Measurements from ENCODE around the gene CPT1C.
A peak's percentile ranks its signal among the peaks of the same experiment; 100 is the strongest.

The CPT1C gene

GRCh38 chr19:49658566-49659442, 32.1 kb upstream of the CPT1C start:
- no peak overlapping the region for H3K18ac ChIP-seq (ENCODE audit: low read length)
- no peak overlapping the region for H3K14ac ChIP-seq (ENCODE audit: low read length)
- no peak overlapping the region for H4K8ac ChIP-seq (ENCODE audit: low read depth, low read length)
- H3K4me2 ChIP-seq (ENCODE audit: low read length) = no peak overlapping the region
- H3K23ac ChIP-seq (ENCODE audit: low read length) = no peak overlapping the region
- no peak overlapping the region for H4K91ac ChIP-seq (ENCODE audit: low read depth, low read length)
- H3K4ac ChIP-seq (ENCODE audit: low read depth, low read length) = no peak overlapping the region
- H3K4me3 ChIP-seq (ENCODE audit: low read depth, low read length) = no peak overlapping the region
- H3K79me1 ChIP-seq (ENCODE audit: low read length) = no peaks in the 10 kb centered on the region
- no peaks in the 10 kb centered on the region for H3K79me2 ChIP-seq (ENCODE audit: control insufficient read depth, insufficient read depth, low read length, poor library complexity)
- no peak overlapping the region for H2BK120ac ChIP-seq (ENCODE audit: insufficient read depth, low read length, poor library complexity)
- H3K36me3 ChIP-seq (ENCODE audit: control insufficient read depth in 1 of 2, insufficient read depth in 2 of 2, low read length in 2 of 2) = peaks cover 90 to 93% of the 10 kb centered on the region in 2 experiments
- no peak overlapping the region for H4K12ac ChIP-seq (ENCODE audit: low read depth, low read length)
- no peak overlapping the region for H2AK5ac ChIP-seq (ENCODE audit: low read length)
- no peak overlapping the region for H3K9ac ChIP-seq (ENCODE audit: low read length)
- H3K4me1 ChIP-seq (ENCODE audit: control insufficient read depth in 1 of 2, insufficient read depth in 2 of 2, low read length in 2 of 2) = peaks cover 0 to under 1% of the 10 kb centered on the region in 2 experiments
- no CpG with 5 or more reads among the region's 12 CpGs for WGBS (ENCODE audit: extremely low coverage, insufficient coverage, insufficient read length)
- peaks cover 8% of the 10 kb centered on the region for H3K9me3 ChIP-seq (ENCODE audit: insufficient read depth, low read depth, low read length)
- H3K27me3 ChIP-seq (ENCODE audit: insufficient read depth, low read length) = no peaks in the 10 kb centered on the region
- DNase-seq = no peak
- no peak overlapping the region for H2AFZ ChIP-seq (ENCODE audit: insufficient read depth, low read length, poor library complexity)
- no peak overlapping the region for H2BK5ac ChIP-seq (ENCODE audit: low read depth, low read length, poor library complexity)
- no peak overlapping the region for H3K27ac ChIP-seq (ENCODE audit: low read depth, low read length)
- H2BK12ac ChIP-seq (ENCODE audit: low read length) = no peak overlapping the region

DNA sequence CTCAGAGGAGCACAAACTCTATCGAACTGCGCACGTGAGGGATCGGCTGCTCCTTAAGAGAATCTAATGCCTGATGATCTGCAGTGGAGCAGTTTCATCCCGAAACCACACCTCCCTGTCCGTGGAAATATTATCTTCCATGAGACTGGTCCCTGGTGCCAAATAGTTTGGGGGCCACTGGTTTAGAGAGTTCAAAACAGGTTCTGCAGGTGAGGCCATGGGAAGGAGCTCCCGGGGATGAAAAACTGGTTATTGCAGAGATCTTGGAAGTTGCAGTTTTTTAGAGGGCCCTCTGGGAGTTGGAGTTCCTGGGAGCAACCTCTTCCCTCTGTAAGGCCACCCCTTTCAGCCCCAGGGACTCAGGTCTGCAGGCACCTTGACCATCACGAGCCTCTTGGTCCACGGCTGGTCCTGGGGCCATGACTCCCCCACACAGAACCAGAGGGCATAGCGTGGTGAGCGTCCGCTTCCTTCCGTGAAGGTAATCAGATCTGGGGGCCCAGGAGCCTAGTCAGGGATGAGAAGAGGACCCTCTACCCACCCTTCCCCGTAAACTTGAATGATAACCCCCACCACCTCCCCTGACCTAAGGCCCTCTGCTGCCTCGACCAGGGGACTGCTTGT, 30.5 kb upstream of the CPT1C start:
- H2BK120ac ChIP-seq (ENCODE audit: insufficient read depth, low read length, poor library complexity) = no peak overlapping the region
- no peak overlapping the region for H4K12ac ChIP-seq (ENCODE audit: low read depth, low read length)
- H3K79me1 ChIP-seq (ENCODE audit: low read length) = peaks cover 10% of the 10 kb centered on the region
- peaks cover 4 to 5% of the 10 kb centered on the region in 2 experiments for H3K4me1 ChIP-seq (ENCODE audit: control insufficient read depth in 1 of 2, insufficient read depth in 2 of 2, low read length in 2 of 2)
- no peak overlapping the region for H2BK12ac ChIP-seq (ENCODE audit: low read length)
- H3K4ac ChIP-seq (ENCODE audit: low read depth, low read length) = no peak overlapping the region
- H3K9ac ChIP-seq (ENCODE audit: low read length) = no peak overlapping the region
- DNase-seq = no peak
- H3K4me2 ChIP-seq (ENCODE audit: low read length) = no peak overlapping the region
- H3K27ac ChIP-seq (ENCODE audit: low read depth, low read length) = no peak overlapping the region
- H3K4me3 ChIP-seq (ENCODE audit: low read depth, low read length) = no peak overlapping the region
- no peak overlapping the region for H4K91ac ChIP-seq (ENCODE audit: low read depth, low read length)
- H3K36me3 ChIP-seq (ENCODE audit: control insufficient read depth in 1 of 2, insufficient read depth in 2 of 2, low read length in 2 of 2) = peaks cover 76 to 77% of the 10 kb centered on the region in 2 experiments
- peaks cover 10% of the 10 kb centered on the region for H3K79me2 ChIP-seq (ENCODE audit: control insufficient read depth, insufficient read depth, low read length, poor library complexity)
- H3K18ac ChIP-seq (ENCODE audit: low read length) = no peak overlapping the region
- no peaks in the 10 kb centered on the region for H3K27me3 ChIP-seq (ENCODE audit: insufficient read depth, low read length)
- no peak overlapping the region for H2AK5ac ChIP-seq (ENCODE audit: low read length)
- H4K8ac ChIP-seq (ENCODE audit: low read depth, low read length) = no peak overlapping the region
- H2AFZ ChIP-seq (ENCODE audit: insufficient read depth, low read length, poor library complexity) = no peak overlapping the region
- no peak overlapping the region for H3K14ac ChIP-seq (ENCODE audit: low read length)
- no CpG with 5 or more reads among the region's 15 CpGs for WGBS (ENCODE audit: extremely low coverage, insufficient coverage, insufficient read length)
- H3K23ac ChIP-seq (ENCODE audit: low read length) = no peak overlapping the region
- H2BK5ac ChIP-seq (ENCODE audit: low read depth, low read length, poor library complexity) = no peak overlapping the region
- H3K9me3 ChIP-seq (ENCODE audit: insufficient read depth, low read depth, low read length) = peaks cover 7% of the 10 kb centered on the region

- no CpG with 5 or more reads among the region's 16 CpGs for WGBS (ENCODE audit: extremely low coverage, insufficient coverage, insufficient read length)
- no peak overlapping the region for H3K9ac ChIP-seq (ENCODE audit: low read length)
Measured at GRCh38 chr19:49662011-49662410, 28.9 kb upstream of the CPT1C start.

GRCh38 chr19:49663224-49663623, 27.7 kb upstream of the CPT1C start:
- Histone ChIP-seq H3K18ac (ENCODE audit: low read length) (no peak overlapping the region), H3K79me2 (ENCODE audit: control insufficient read depth, insufficient read depth, low read length, poor library complexity) (peaks cover 19% of the 10 kb centered on the region), H3K4ac (ENCODE audit: low read depth, low read length) (no peak overlapping the region), H3K36me3 (ENCODE audit: control insufficient read depth in 1 of 2, insufficient read depth in 2 of 2, low read length in 2 of 2) (peaks cover 49 to 51% of the 10 kb centered on the region in 2 experiments), H3K27me3 (ENCODE audit: insufficient read depth, low read length) (no peaks in the 10 kb centered on the region), H3K27ac (ENCODE audit: low read depth, low read length) (no peak overlapping the region), H2BK5ac (ENCODE audit: low read depth, low read length, poor library complexity) (no peak overlapping the region), H3K14ac (ENCODE audit: low read length) (no peak overlapping the region), H3K4me2 (ENCODE audit: low read length) (no peak overlapping the region), H2AK5ac (ENCODE audit: low read length) (no peak overlapping the region), H3K9ac (ENCODE audit: low read length) (peak overlapping the region; percentile 29), H4K91ac (ENCODE audit: low read depth, low read length) (no peak overlapping the region), H2BK12ac (ENCODE audit: low read length) (no peak overlapping the region), H4K12ac (ENCODE audit: low read depth, low read length) (no peak overlapping the region), H3K9me3 (ENCODE audit: insufficient read depth, low read depth, low read length) (peaks cover 7% of the 10 kb centered on the region), H2BK120ac (ENCODE audit: insufficient read depth, low read length, poor library complexity) (no peak overlapping the region), H4K8ac (ENCODE audit: low read depth, low read length) (no peak overlapping the region), H3K23ac (ENCODE audit: low read length) (no peak overlapping the region), H3K4me3 (ENCODE audit: low read depth, low read length) (no peak overlapping the region), H2AFZ (ENCODE audit: insufficient read depth, low read length, poor library complexity) (no peak overlapping the region), H3K79me1 (ENCODE audit: low read length) (peaks cover 12% of the 10 kb centered on the region), H3K4me1 (ENCODE audit: control insufficient read depth in 1 of 2, insufficient read depth in 2 of 2, low read length in 2 of 2) (peaks cover 7 to 9% of the 10 kb centered on the region in 2 experiments)
- WGBS (ENCODE audit: extremely low coverage, insufficient coverage, insufficient read length) = no CpG with 5 or more reads among the region's 12 CpGs
- DNase-seq = no peak

More at GRCh38 chr19:49662011-49662410, 28.9 kb upstream of the CPT1C start:
- Histone ChIP-seq H2BK12ac (ENCODE audit: low read length) (no peak overlapping the region), H2AFZ (ENCODE audit: insufficient read depth, low read length, poor library complexity) (no peak overlapping the region), H3K79me2 (ENCODE audit: control insufficient read depth, insufficient read depth, low read length, poor library complexity) (peaks cover 19% of the 10 kb centered on the region), H2BK5ac (ENCODE audit: low read depth, low read length, poor library complexity) (no peak overlapping the region), H3K4ac (ENCODE audit: low read depth, low read length) (no peak overlapping the region), H4K12ac (ENCODE audit: low read depth, low read length) (no peak overlapping the region), H3K36me3 (ENCODE audit: control insufficient read depth in 1 of 2, insufficient read depth in 2 of 2, low read length in 2 of 2) (peaks cover 60 to 62% of the 10 kb centered on the region in 2 experiments), H2AK5ac (ENCODE audit: low read length) (no peak overlapping the region), H3K23ac (ENCODE audit: low read length) (no peak overlapping the region), H4K8ac (ENCODE audit: low read depth, low read length) (no peak overlapping the region), H2BK120ac (ENCODE audit: insufficient read depth, low read length, poor library complexity) (no peak overlapping the region), H3K9me3 (ENCODE audit: insufficient read depth, low read depth, low read length) (peaks cover 7% of the 10 kb centered on the region), H3K4me3 (ENCODE audit: low read depth, low read length) (no peak overlapping the region), H3K79me1 (ENCODE audit: low read length) (peaks cover 12% of the 10 kb centered on the region), H3K4me1 (ENCODE audit: control insufficient read depth in 1 of 2, insufficient read depth in 2 of 2, low read length in 2 of 2) (peaks cover 7 to 9% of the 10 kb centered on the region in 2 experiments), H3K27me3 (ENCODE audit: insufficient read depth, low read length) (no peaks in the 10 kb centered on the region), H4K91ac (ENCODE audit: low read depth, low read length) (no peak overlapping the region), H3K27ac (ENCODE audit: low read depth, low read length) (no peak overlapping the region), H3K4me2 (ENCODE audit: low read length) (no peak overlapping the region), H3K18ac (ENCODE audit: low read length) (no peak overlapping the region), H3K14ac (ENCODE audit: low read length) (no peak overlapping the region)
- DNase-seq = no peak
